Psoas muscle (tissue), 8 donors: ENCODE results near the gene CASKIN1. TPM values are rescaled to one million over a fixed set of nuclear protein-coding genes. Genes with fewer than 3 reads are reported as not detected.
A peak's percentile ranks its signal among the peaks of the same experiment; 100 is the strongest.
"Not testable (repeated sequence)": the region's sequence is repeated elsewhere in the genome, so short reads cannot be mapped to it uniquely, and the experiment has no call there.

Experiments
- ATAC-seq, 4 donors: fragments of 200-7000 bp; cut with Tn5 transposase; one replicate each; pipeline ENCODE4 v1.9.1; 2020; ENCODE audit warnings: moderate library complexity in 3 of 4, mild to moderate bottlenecking in 2 of 4
- DNase-seq, 2 donors: peaks; one replicate each; pipeline ENCODE4 v3.0.0-alpha.2; 2020
- H3K27ac ChIP-seq: fragments of 200-600 bp; one replicate; pipeline ENCODE4 v1.8.0; 2022
- H3K27me3 ChIP-seq, 3 donors: fragments of 200-600 bp in 1 of 3; one replicate each; pipeline versions ENCODE4 v1.6.1 to v1.8.0; 2013 to 2022; ENCODE audit warnings: low read length in 2 of 3, mild to moderate bottlenecking in 2 of 3, moderate library complexity in 1 of 3; ENCODE audit not compliant: insufficient read depth in 3 of 3
- H3K36me3 ChIP-seq, 2 donors: fragments of 200-600 bp in 1 of 2; one replicate each; pipeline versions ENCODE4 v1.6.1 to v1.8.0; 2013 to 2022; ENCODE audit warnings: low read depth in 1 of 2, mild to moderate bottlenecking in 1 of 2, moderate library complexity in 1 of 2; ENCODE audit not compliant: insufficient read depth in 1 of 2
- H3K4me1 ChIP-seq: fragments of 200-600 bp; one replicate; pipeline ENCODE4 v1.8.0; 2022
- H3K4me3 ChIP-seq: fragments of 200-600 bp; one replicate; pipeline ENCODE4 v1.8.0; 2022; ENCODE audit warnings: mild to moderate bottlenecking
- H3K9me3 ChIP-seq: fragments of 200-600 bp; one replicate; pipeline ENCODE4 v1.8.0; 2022
- CTCF ChIP-seq: fragments of 200-600 bp; IDR thresholded peaks from one replicate; pipeline ENCODE4 v1.8.0; 2022; ENCODE audit warnings: antibody characterized with exemption
- WGBS, 3 donors: extraction: QIAGEN DNeasy Blood & Tissue Kit; methylation state at CpG; one replicate each; pipeline versions ENCODE4 v1.1.6 to v1.1.7; 2013; 5-methylcytosine and 5-hydroxymethylcytosine counted together
- intact Hi-C, 2 donors: fragments of 100-400 bp; cut with DNase I; formaldehyde crosslinking; loops; one replicate each; pipeline versions ENCODE4 v1.11.0 to v1.14.2; 2022
- polyA plus RNA-seq, 3 donors: library from polyadenylated mRNA; stranded (reverse); fragments of 200-250 nt; gene quantifications; one replicate each; pipeline ENCODE4 v1.2.3, GENCODE V29; 2013
- total RNA-seq, 4 donors: library from RNA; stranded (reverse); fragmentation: NEBNext Ultra II Directional in 2 of 4; extraction: Animal tissue kit (Norgen Biotek cat#: 25700) in 2 of 4; gene quantifications; one replicate each; pipeline versions ENCODE4 v1.2.1 to v1.2.4, GENCODE V29; 2021 to 2023
- donor health status: healthy with polysubstance abuse.
- donor health status: DM: no; HTN: no; CAD: no; lungs with moderate emphysema.
- donor health status: Bipolar disorder and iron deficiency.
- donor health status: healthy.
- donor health status: DM: yes; HTN: yes; CAD: no.
- donor health status: DM: no; HTN: no; CAD: no.
- donor health status: DM: no; HTN: no; CAD: no.
- donor health status: DM: yes; HTN: yes; CAD: no.

Gene CASKIN1
- total and polyA plus RNA-seq, 7 donors: 0.32 to 1.0 (median 0.63) TPM

GRCh38 chr16:2205967-2206313 is 9.5 kb upstream of the CASKIN1 start:
- intact Hi-C loops: loop anchor here in 1 of 2 donors (5.0 kb wide), 1 partner anchor 49 kb away; the partner anchor contains the start of gene TRAF7
- H3K36me3 ChIP-seq: peaks cover 0 to 38% of the 10 kb centered on the region in 2 donors
- ATAC-seq: peak; percentile 2 to 19 (median 14)
- DNase-seq: peak in 1 of 2 donors; percentile 72
- 5 to 13% (median 10%) methylated on average over 14 to 16 of the region's 16 CpGs for WGBS, 3 donors
- TF ChIP-seq CTCF: no peak
- peaks cover 29% of the 10 kb centered on the region for H3K4me1 ChIP-seq
- no peaks in the 10 kb centered on the region for H3K27me3 ChIP-seq
- peak overlapping the region; percentile 95 for H3K27ac ChIP-seq
- H3K4me3 ChIP-seq: peak overlapping the region; percentile 81
- no peaks in the 10 kb centered on the region for H3K9me3 ChIP-seq

GRCh38 chr16:2205104-2205966 is 8.9 kb upstream of the CASKIN1 start, which contains the start of gene MLST8:
MLST8 (plus strand) TSS chr16:2205454; CDS start chr16:2206086, 632 bp downstream.
- H3K4me3 ChIP-seq: peak within 1 kb of the TSS; percentile 81
- H3K36me3 ChIP-seq: peaks cover 0 to 38% of the 10 kb centered on the region in 2 donors
- peak; percentile 82 to 96 (median 86) for ATAC-seq
- WGBS, 3 donors: 0 to 1% (median 1%) methylated on average over 60 to 93 of the region's 93 CpGs
- peak; percentile 24 for TF ChIP-seq CTCF
- peak; percentile 88 to 95 for DNase-seq
- H3K27me3 ChIP-seq: no peaks in the 10 kb centered on the region
- peaks cover 23% of the 10 kb centered on the region for H3K4me1 ChIP-seq
- no peaks in the 10 kb centered on the region for H3K9me3 ChIP-seq
- peak within 1 kb of the TSS; percentile 95 for H3K27ac ChIP-seq
- intact Hi-C loops: loop anchor here in 1 of 2 donors (5.0 kb wide), 1 partner anchor 48 kb away; the partner anchor contains the start of gene TRAF7

- Histone ChIP-seq H3K27me3 (no peaks in the 10 kb centered on the region), H3K9me3 (no peaks in the 10 kb centered on the region), H3K4me1 (peaks cover 18% of the 10 kb centered on the region), H3K36me3 (peaks cover 0 to 34% of the 10 kb centered on the region in 2 donors), H3K27ac (peak overlapping the region; percentile 95), H3K4me3 (peak overlapping the region; percentile 81)
- no peak for TF ChIP-seq CTCF
- DNase-seq (no peak), ATAC-seq (peak in 2 of 4 donors; percentile 1 to 2)
- WGBS, 3 donors: 75 to 78% (median 78%) methylated on average over 13 of the region's 13 CpGs
- intact Hi-C loops: loop anchor here in 1 of 2 donors (5.0 kb wide), 1 partner anchor 47 kb away; the partner anchor contains the start of gene TRAF7
These were observed 8.2 kb upstream of the CASKIN1 start for GRCh38 chr16:2204416-2205103.

GRCh38 chr16:2203119-2203688 is 6.8 kb upstream of the CASKIN1 start:
- H3K9me3 ChIP-seq, ATAC-seq, H3K27me3 ChIP-seq, H3K27ac ChIP-seq, H3K4me3 ChIP-seq, intact Hi-C loops, DNase-seq: not testable (repeated sequence)
- peaks cover 0 to 20% of the 10 kb centered on the region in 2 donors for H3K36me3 ChIP-seq
- H3K4me1 ChIP-seq: peaks cover 18% of the 10 kb centered on the region
- 90 to 97% (median 96%) methylated on average over 8 of the region's 8 CpGs for WGBS, 3 donors
